Osteocyte (in vitro differentiated cells): ENCODE measurements around the gene IFT22. TPM values are rescaled to one million over a fixed set of nuclear protein-coding genes. Genes with fewer than 3 reads are reported as not detected.

Experiments
- DNase-seq: peaks from one replicate; pipeline ENCODE4 v3.0.0; 2021; ENCODE audit warnings: mixed read lengths; ENCODE audit not compliant: unreplicated experiment; ENCODE audit errors: extremely low spot score
- H3K27ac Mint-ChIP-seq: one replicate; pipeline ENCODE4 v1.8.0; 2021; ENCODE audit warnings: mild to moderate bottlenecking, mixed read lengths; ENCODE audit not compliant: unreplicated experiment
- H3K27me3 Mint-ChIP-seq: one replicate; pipeline ENCODE4 v1.8.0; 2021; ENCODE audit warnings: mixed read lengths; ENCODE audit not compliant: unreplicated experiment
- H3K36me3 Mint-ChIP-seq: one replicate; pipeline ENCODE4 v1.8.0; 2021; ENCODE audit warnings: mixed read lengths; ENCODE audit not compliant: unreplicated experiment
- H3K4me1 Mint-ChIP-seq: one replicate; pipeline ENCODE4 v1.8.0; 2021; ENCODE audit warnings: mixed read lengths; ENCODE audit not compliant: unreplicated experiment
- H3K4me3 Mint-ChIP-seq: one replicate; pipeline ENCODE4 v1.8.0; 2021; ENCODE audit warnings: mild to moderate bottlenecking, moderate library complexity, mixed read lengths; ENCODE audit not compliant: unreplicated experiment
- H3K9me3 Mint-ChIP-seq: one replicate; pipeline ENCODE4 v1.8.0; 2021; ENCODE audit warnings: mixed read lengths; ENCODE audit not compliant: unreplicated experiment
- total RNA-seq: library from RNA; stranded (reverse); gene quantifications from 2 replicates; pipeline ENCODE4 v1.2.1, GENCODE V29; 2021
- TF ChIP-seq, protein P1 (sequence below): fragments of 200-600 bp; sonication (generic); IDR thresholded peaks from 2 replicates; pipeline ENCODE4 v1.5.0; 2021; ENCODE audit warnings: antibody characterized with exemption, mild to moderate bottlenecking, moderate library complexity

Gene IFT22
- total RNA-seq, 1 donor from 2014 or later, result 29.3 TPM

GRCh38 chr7:101278461-101279292 lies 42.9 kb downstream of the IFT22 start:
- no peaks in the 10 kb centered on the region for H3K9me3 Mint-ChIP-seq
- no peaks in the 10 kb centered on the region for H3K36me3 Mint-ChIP-seq
- DNase-seq, result no peak
- H3K27me3 Mint-ChIP-seq, result peaks cover 26% of the 10 kb centered on the region
- TF ChIP-seq, protein P1, sequence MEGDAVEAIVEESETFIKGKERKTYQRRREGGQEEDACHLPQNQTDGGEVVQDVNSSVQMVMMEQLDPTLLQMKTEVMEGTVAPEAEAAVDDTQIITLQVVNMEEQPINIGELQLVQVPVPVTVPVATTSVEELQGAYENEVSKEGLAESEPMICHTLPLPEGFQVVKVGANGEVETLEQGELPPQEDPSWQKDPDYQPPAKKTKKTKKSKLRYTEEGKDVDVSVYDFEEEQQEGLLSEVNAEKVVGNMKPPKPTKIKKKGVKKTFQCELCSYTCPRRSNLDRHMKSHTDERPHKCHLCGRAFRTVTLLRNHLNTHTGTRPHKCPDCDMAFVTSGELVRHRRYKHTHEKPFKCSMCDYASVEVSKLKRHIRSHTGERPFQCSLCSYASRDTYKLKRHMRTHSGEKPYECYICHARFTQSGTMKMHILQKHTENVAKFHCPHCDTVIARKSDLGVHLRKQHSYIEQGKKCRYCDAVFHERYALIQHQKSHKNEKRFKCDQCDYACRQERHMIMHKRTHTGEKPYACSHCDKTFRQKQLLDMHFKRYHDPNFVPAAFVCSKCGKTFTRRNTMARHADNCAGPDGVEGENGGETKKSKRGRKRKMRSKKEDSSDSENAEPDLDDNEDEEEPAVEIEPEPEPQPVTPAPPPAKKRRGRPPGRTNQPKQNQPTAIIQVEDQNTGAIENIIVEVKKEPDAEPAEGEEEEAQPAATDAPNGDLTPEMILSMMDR, result no peak
- no peak overlapping the region for H3K27ac Mint-ChIP-seq
- peaks cover 1% of the 10 kb centered on the region for H3K4me1 Mint-ChIP-seq
- H3K4me3 Mint-ChIP-seq, result no peak overlapping the region

- Mint-ChIP-seq H3K4me1 (no peaks in the 10 kb centered on the region), H3K9me3 (no peaks in the 10 kb centered on the region), H3K27ac (no peak overlapping the region), H3K4me3 (no peak overlapping the region), H3K27me3 (peaks cover 34% of the 10 kb centered on the region), H3K36me3 (no peaks in the 10 kb centered on the region)
- TF ChIP-seq, protein P1, result no peak
- no peak for DNase-seq
Measured at GRCh38 chr7:101277155-101277554, 44.5 kb downstream of the IFT22 start.

DNA sequence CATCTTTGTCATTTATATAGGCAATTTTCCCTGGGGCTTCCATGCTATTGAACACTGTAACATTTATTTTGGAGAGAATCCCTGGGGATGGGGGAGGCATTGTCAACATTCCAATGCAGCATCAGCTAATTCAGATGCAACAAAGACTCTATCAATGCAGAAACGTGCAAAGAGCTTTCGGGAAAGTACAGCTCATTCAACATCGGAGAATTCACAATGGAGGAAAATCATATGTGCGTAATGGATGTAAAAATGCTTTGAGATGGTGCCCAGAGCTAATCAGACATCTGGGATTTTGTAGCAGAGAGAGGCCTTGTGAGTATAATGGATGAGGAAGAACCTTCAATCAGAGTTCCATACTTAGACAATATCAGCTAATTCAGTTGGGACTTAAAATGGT lies 48.4 kb downstream of the IFT22 start:
- Mint-ChIP-seq H3K27me3 (peaks cover 30% of the 10 kb centered on the region), H3K4me3 (no peak overlapping the region), H3K4me1 (no peaks in the 10 kb centered on the region), H3K36me3 (no peaks in the 10 kb centered on the region), H3K27ac (no peak overlapping the region), H3K9me3 (no peaks in the 10 kb centered on the region)
- no peak for DNase-seq
- TF ChIP-seq, protein P1, result no peak

DNA sequence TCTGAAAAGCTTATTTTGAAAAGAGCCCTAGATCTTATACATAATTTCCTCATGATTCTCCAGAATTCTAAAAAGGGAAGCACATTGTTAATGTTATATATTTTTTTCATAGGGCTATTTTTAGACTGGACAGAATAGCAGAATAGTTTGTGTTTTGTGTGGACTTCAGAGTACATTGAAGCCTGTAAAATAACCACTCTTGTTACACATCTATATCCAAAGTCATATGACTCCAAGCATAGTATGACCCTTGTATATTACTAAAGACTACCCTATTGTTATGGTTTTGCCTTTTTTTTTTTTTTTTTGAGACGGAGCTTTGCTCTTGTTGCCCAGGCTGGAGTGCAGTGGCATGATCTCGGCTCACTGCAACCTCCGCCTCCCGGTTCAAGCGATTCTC lies 50.6 kb downstream of the IFT22 start:
- TF ChIP-seq, protein P1, result no peak
- H3K36me3 Mint-ChIP-seq, result no peaks in the 10 kb centered on the region
- H3K4me1 Mint-ChIP-seq, result no peaks in the 10 kb centered on the region
- H3K9me3 Mint-ChIP-seq, result no peaks in the 10 kb centered on the region
- no peak overlapping the region for H3K4me3 Mint-ChIP-seq
- no peak overlapping the region for H3K27ac Mint-ChIP-seq
- H3K27me3 Mint-ChIP-seq, result peaks cover 21% of the 10 kb centered on the region
- DNase-seq, result no peak

DNA sequence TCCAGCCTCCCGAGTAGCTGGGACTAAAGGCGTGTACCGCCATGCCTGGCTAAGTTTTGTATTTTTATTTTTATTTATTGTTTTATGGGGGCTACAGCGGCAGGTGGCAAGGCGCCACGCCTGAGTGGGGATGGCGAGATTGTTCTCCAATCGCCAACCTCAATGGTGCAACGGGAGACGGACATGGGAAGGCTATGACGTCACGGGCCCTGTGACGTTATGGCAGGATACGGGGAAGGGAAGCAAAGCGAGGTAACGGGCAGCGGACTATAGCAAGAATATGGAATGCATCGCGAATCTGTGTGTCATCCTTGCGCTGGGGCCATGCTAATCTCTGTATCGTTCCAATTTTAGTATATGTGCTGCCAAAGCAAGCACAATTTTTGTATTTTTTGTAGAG lies 51.9 kb downstream of the IFT22 start:
- H3K4me1 Mint-ChIP-seq, result no peaks in the 10 kb centered on the region
- no peaks in the 10 kb centered on the region for H3K36me3 Mint-ChIP-seq
- peaks cover 25% of the 10 kb centered on the region for H3K27me3 Mint-ChIP-seq
- TF ChIP-seq, protein P1, result no peak
- no peak overlapping the region for H3K4me3 Mint-ChIP-seq
- no peak overlapping the region for H3K27ac Mint-ChIP-seq
- no peaks in the 10 kb centered on the region for H3K9me3 Mint-ChIP-seq
- DNase-seq, result no peak
